ENCODE results near the gene CKB.
"Not testable (repeated sequence)": the region's sequence is repeated elsewhere in the genome, so short reads cannot be mapped to it uniquely, and the experiment has no call there.

Gene CKB

GRCh38 chr14:103526247-103526913 is 3.8 kb upstream of the CKB start:
- no peak for DNase-seq
- no peak for ATAC-seq

DNA sequence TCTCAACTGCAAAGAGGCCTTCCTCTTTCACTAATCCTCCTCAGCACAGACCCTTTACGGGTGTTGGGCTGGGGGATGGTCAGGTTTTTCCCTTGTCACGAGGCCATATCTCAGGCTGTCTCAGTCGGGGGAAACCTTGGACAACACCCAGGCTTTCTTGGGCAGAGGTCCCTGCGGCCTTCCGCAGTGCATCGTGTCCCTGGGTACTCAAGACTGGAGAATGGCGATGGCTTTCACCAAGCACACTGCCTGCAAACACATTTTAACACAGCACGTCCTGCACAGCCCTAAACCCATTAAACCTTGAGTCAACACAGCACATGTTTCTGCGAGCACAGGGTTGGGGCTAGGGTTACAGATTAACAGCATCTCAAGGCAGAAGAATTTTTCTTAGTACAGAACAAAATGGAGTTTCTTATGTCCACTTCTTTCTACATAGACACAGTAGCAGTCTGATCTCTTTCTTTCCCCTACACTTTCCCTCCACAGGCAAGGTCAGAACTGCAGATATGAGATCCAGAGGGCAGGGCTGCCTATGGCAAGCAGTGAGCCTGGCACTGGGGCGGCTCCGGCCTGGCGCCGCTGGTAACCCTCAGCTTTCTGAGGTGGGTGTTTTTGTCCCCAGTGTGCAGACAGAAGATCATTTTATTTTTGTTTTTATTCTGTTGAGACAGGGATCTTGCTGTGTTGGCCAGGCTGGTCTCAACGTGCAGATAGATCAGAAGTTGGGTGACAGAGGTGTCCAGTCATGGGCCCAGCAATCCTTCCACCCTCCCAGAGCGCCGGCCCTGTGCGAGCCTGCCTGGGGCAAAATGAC is 3.0 kb upstream of the CKB start:
- DNase-seq, ATAC-seq: not testable (repeated sequence)

- no peak for DNase-seq
- ATAC-seq = no peak
Measured at GRCh38 chr14:103524002-103524935, 1.6 kb upstream of the CKB start.

GRCh38 chr14:103523575-103523954 is 935 bp upstream of the CKB start:
- no peak for ATAC-seq
- no peak for DNase-seq

DNA sequence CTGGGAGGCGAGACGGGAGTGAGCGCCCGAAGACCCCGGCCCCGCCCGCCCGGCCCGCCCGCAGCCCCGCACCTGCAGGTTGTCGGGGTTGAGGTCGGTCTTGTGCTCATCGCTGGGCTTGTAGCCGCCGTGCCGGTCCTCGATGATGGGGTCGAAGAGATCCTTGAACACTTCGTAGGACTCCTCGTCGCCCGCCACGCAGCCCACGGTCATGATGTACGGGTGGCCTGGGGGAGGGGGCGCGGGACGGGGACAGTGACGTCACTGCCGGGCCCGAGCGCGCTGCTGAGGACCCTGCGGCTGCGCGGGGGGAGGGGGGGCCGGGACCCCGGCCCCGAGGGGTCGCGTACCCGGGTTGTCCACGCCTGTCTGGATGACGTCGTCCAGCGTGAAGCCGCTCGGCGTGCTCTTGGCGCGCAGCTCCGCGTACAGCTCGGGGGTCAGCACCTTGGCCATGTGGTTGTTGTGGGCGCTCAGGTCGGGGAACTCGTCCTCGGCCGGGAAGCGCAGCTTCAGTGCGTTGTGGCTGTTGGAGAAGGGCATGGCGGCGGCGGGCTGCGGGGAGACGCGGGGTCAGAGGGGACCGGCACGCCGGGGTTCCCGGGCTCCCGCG is 573 bp downstream of the CKB start:
- ATAC-seq (no peak), DNase-seq (no peak)

GRCh38 chr14:103521438-103521950 is 1.1 kb downstream of the CKB start:
- DNase-seq (no peak), ATAC-seq (no peak)

GRCh38 chr14:103520657-103521437 is 1.8 kb downstream of the CKB start:
- ATAC-seq (peak; percentile 42), DNase-seq (peak; percentile 68)

DNA sequence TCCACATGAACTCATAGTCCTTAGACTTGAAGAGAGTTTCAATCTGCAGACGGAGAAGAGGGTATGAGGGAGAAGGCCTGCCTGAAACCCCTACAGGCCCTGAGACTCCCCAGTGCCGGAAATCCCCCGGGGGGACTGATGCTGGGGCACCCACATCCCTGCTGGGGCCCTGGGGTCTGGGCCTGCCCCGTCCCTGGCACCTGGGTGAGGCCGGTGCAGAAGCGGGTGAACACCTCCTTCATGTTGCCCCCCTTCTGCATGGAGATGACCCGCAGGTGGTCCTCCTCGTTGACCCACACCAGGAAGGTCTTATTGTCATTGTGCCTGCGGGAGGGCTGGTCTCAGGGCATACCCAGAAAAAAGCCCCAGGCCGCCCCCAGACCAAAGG is 2.4 kb downstream of the CKB start:
- no peak for ATAC-seq

GRCh38 chr14:103519837-103520212 is 2.8 kb downstream of the CKB start:
- DNase-seq (no peak), ATAC-seq (no peak)

More for the DNA sequence above, 2.4 kb downstream of the CKB start:
- no peak for DNase-seq

GRCh38 chr14:103519043-103519836 is 3.4 kb downstream of the CKB start:
- no peak for DNase-seq

GRCh38 chr14:103518422-103519042 is 4.1 kb downstream of the CKB start:
- DNase-seq (peak; percentile 79), ATAC-seq (no peak)

More at GRCh38 chr14:103519043-103519836, 3.4 kb downstream of the CKB start:
- ATAC-seq = no peak

- ATAC-seq = no peak
- no peak for DNase-seq
Measured at GRCh38 chr14:103517721-103518421, 4.8 kb downstream of the CKB start.

GRCh38 chr14:103517174-103517566 is 5.5 kb downstream of the CKB start:
- ATAC-seq (no peak), DNase-seq (no peak)

DNA sequence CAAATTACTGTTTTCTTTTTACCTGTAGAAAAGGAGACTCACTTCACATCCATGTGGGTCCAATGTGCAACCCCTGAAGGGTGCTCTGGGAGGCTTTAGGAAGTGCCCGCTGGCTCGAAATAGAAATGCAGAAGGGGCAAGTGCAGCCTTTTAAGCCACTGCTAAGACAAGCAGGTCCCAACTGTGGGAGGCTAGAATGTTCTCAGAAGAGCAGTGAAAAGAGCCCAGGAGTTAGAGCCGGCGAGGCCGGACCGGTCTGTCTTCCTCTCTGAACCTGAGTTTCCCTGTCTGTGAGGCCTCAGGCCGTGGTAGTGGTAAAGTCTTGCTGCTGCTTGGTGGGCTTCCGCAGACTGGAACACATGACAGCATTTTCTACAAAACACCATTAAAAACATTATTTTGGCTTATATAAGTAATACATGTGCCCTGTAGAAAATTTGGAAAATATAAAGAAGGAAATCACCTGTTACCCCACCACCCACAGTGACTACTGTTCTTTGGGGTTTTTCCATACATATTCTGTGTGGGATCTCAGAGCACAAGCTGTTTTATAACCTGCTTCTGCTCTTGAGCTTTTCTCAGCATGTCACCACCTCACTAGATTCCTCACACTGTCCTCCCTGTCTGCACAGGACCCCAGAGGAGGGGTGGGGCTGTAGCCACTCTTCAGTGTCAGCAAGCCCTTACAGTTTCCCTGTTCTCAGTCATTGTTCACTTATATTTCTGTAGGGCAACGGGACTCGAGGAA is 6.0 kb downstream of the CKB start:
- ATAC-seq = no peak
- DNase-seq = no peak

DNA sequence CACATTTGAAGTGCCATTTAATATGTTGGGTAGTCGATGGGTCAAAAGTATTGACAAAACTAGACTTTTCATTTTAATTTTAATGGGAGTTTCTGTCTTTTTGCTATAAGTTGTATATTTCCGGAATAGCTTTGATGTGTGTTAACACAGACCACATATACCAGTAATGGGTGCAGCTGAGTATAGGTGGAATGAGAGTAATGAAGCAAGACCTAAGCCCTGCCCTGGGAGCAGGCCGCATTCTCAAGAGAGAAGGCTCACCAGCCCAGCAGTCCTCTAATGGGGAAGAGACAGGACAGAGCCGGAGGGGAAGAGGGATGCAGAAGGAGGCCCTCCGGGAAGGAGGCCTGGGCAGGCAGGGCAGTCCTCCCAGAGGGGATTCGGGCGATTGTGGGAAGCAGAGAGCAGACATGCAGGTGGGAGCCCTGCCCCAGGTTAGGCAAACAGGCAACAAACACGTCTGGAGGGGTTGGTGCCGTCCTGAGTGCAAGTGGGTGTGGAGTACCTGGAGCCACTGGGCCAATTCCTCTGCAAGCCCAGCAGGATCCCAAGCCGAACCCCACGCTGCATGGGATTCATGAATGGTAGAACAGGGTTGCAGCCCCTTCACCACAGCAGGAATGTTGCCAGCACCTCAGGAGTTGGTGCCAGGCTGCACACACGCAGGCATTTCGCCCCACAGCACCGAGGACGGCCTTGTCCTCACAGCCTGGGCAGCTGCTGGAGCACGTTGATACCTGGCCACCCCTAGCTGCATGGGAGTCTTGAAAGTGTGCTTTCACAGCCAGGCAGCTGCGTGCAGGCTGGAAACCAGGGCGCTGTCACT is 7.8 kb downstream of the CKB start:
- ATAC-seq (no peak), DNase-seq (no peak)

DNA sequence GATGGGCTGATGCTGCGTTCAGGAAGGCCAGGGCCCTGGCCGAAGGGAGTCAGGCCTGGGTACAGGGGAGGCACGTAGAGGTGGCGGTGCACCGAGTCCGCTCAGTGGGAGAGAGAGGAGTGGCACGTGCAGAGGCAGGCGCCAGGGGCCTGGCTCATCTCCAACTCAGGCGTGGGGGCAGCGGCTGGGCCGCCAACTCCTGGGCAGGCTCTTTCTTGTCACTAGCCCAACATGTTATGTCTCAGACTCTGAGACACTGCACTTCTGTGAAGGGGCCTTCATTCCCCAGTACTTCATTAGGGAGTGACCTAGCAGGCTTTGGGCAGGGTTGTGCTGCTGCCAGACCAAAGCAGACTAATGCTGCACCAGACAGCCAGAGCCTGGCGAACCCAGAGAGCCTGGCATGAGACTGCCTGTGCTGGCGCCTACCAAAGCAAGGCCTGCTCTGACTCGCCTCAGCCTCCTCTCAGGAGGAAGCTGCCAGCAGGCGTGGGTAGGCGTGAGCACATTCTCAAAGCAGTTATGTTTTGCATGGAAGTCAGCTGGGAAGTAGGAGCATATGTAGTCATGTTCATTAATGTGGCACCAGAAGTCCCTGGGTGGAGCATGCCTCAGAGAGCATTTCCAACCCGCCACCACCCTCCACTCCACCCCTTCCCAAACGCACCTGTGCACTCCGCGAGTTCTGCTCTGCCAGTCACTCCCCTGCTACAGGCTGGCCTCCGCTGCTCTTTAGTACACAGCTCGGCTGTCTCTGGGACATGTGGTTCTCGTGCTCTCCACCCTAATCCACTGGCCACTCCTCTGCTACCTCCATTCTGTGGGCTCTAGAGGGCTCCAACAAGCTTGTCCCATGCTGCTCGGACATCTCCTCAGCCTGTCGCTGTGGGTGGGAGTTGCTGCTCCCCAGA is 9.7 kb downstream of the CKB start:
- peak; percentile 21 for ATAC-seq
- DNase-seq = no peak
